Spleen (tissue), 7 donors: Measurements from ENCODE around the gene SPRYD7.

Experiments used
- CTCF ChIP-seq, 11 experiments: fragments of 200-600 bp in 7 of 11; fragments of 450-650 bp in 4 of 11; sonication (generic) in 4 of 11; IDR thresholded peaks in 8 of 11; conservative IDR thresholded peaks in 3 of 11; 1 replicate in 7 of 11; 2 replicates in 4 of 11; pipeline versions ENCODE4 v1.4.0 to v1.8.0; 2016 to 2021; ENCODE audit warnings: antibody characterized with exemption in 11 of 11, inconsistent platforms in 4 of 11, mild to moderate bottlenecking in 1 of 11
- POLR2AphosphoS5 ChIP-seq, 3 donors: sonication (generic); formaldehyde crosslinking; IDR thresholded peaks; one replicate each; pipeline ENCODE4 v1.5.1; 2017; ENCODE audit warnings: antibody characterized with exemption in 3 of 3
- donor health status: DM: no; HTN: no; CAD: no; lungs with moderate emphysema.
- donor health status: DM: no; HTN: no; CAD: no.
- donor health status: DM: no; HTN: no; CAD: no.

- TF ChIP-seq CTCF (IDR thresholded peaks at IDR 0.05 in 8 of 11, conservative IDR thresholded peaks at IDR 0.05 in 3 of 11), result no peak
- TF ChIP-seq POLR2AphosphoS5 (IDR thresholded peaks at IDR 0.05), result no peak
These were observed 3.3 kb downstream of the SPRYD7 start for GRCh38 chr13:49932868-49933267.
